GM18502 (cell line): ENCODE results near the gene FAM227A.

Source experiments
- ATAC-seq: cut with Tn5 transposase; IDR thresholded peaks from one replicate; pipeline ENCODE4 v1.9.1; 2021; ENCODE audit warnings: mild to moderate bottlenecking; ENCODE audit not compliant: unreplicated experiment, poor library complexity

FAM227A gene

DNA sequence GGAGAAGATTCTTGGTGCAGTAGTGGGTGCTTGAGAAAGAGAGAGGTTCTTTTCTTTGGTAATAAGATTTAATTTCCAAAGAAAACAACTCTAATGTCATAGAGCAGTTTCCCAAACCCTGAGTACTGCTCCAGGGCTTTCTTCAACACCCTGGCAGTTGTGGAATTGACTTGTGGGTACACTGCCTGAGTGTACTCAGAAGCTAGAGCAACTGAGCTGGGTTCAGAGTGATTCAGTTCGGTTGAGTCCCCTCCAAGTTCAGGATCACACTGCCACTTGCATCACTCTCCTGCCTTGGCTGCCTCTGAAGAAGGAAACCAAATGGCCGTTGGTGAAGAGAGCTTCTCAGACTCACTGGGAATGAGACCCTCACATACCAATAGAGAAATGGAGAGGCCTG lies 91.5 kb downstream of the FAM227A start:
- ATAC-seq, result no peak

DNA sequence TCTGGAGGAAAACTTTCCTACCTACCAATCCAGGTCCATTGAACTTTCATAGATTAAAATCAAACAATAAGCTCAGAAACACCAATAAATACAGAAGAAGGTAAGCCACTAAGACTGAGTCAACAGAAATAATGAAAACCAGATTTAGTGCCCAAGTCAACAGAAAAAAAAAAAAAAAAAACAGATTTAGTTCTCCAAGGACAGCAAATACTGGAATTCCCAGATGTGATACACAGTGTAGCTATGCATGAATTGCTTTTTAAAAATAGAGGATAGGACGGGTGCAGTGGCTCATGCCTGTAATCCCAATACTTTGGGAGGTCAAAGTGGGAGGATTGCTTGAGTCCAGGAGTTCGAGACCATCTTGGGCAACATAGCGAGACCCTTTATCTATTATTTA lies 101.9 kb downstream of the FAM227A start:
- no peak for ATAC-seq

DNA sequence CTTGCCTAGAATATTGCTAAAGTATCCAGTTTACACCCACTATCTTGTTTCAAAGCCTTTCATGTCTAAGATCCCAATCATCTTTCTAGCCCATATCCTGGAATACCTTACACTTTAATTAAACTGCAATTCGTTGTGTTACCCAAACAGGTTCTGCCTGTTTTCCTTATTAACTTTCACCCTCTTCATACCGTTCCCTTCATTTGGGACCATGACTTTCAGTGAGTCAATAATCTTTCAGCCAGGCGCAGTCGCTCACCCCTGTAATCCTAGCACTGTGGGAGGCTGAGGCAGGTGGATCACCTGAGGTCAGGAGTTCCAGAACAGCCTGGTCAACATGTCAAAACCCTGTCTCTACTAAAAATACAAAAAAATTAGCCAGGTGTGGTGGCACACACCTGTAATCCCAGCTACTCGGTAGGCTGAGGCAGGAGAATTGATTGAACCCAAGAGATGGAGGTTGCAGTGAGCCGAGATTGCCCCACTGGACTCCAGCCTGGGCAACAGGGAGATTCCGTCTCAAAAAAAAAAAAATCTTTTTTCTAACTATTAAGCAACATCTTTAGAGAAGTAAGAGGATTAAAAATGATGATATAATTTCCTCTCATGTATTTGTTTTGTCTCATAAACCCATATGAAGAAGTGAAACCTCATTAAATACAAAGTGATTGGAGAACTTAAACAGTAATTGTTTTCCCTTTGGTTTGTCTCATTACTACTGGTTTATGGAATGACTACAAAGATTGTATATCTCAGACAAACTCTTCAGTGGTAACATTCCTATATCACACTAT lies 106.9 kb downstream of the FAM227A start:
- no peak for ATAC-seq

DNA sequence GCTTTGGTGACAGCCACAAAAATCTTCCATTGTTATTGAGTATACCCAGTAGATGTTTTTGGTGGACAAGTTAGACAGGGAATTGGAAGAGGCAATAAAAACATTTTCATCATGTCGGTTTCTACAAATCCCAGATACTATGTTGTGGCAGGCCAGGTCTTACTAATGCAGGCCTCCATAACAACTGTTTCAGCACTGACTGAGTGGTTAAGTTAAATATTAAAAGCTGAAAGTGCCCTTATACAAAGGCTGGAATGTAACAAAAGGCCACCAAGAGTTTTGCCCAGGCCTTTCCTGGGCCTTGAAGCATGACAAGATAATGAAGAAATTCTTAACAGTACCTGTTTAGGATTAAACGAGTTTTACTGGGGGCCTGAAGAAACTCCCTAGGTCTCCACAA lies 115.5 kb downstream of the FAM227A start:
- no peak for ATAC-seq

DNA sequence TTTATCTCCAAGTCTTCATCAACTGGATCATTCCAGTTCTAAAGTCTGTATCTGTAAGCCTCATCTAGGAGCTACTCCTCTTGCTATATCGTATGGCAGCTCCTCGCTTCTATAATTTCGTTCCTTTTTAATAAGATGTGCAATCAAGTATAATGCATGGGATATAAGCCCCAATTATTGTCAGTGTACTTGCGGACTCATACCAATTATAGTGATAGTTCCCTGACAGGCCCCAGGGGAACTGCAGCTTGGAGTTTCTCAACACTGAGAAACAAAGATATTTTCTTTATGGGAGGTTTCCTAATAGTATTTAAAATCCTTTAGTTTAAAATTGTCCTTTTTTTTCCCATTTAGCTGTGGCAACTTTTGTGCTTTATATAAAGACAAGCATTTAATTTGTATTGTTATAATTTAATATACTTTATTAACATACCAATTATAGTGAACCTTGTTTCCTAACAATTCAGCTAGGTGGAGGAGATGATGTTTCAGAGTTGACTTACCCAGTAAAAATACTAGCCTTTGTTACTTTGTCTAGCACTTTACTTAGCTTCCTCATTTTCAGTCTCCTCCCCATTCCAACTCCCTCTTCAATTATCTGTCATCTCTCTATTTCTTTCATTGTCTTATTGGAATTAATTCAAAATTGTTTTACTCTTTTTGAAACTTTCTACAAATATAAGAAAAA lies 124.8 kb downstream of the FAM227A start:
- no peak for ATAC-seq
